Astrocyte of the cerebellum (primary cell): Measurements from ENCODE around the gene AGAP1.

Experiments used
- DNase-seq: peaks from one replicate; pipeline ENCODE4 v3.0.0-alpha.2; 2011; ENCODE audit warnings: low read depth
- H3K4me3 ChIP-seq: 2 replicates; pipeline ENCODE4 v1.5.1; 2011; ENCODE audit warnings: mild to moderate bottlenecking, low read depth, low read length, moderate library complexity
- in situ Hi-C: cut with HindIII; loops from 2 replicates; pipeline ENCODE4 v1.10.0; 2017; ENCODE audit warnings: low sequenced_read_pairs
- TF ChIP-seq, protein P1 (sequence below): IDR thresholded peaks from 2 replicates; pipeline ENCODE4 v1.5.1; 2012; ENCODE audit warnings: low read length, low read depth, moderate library complexity, mild to moderate bottlenecking; ENCODE audit errors: missing control alignments

AGAP1 gene

GRCh38 chr2:236034974-236035373 is 541.1 kb downstream of the AGAP1 start:
- TF ChIP-seq, protein P1, sequence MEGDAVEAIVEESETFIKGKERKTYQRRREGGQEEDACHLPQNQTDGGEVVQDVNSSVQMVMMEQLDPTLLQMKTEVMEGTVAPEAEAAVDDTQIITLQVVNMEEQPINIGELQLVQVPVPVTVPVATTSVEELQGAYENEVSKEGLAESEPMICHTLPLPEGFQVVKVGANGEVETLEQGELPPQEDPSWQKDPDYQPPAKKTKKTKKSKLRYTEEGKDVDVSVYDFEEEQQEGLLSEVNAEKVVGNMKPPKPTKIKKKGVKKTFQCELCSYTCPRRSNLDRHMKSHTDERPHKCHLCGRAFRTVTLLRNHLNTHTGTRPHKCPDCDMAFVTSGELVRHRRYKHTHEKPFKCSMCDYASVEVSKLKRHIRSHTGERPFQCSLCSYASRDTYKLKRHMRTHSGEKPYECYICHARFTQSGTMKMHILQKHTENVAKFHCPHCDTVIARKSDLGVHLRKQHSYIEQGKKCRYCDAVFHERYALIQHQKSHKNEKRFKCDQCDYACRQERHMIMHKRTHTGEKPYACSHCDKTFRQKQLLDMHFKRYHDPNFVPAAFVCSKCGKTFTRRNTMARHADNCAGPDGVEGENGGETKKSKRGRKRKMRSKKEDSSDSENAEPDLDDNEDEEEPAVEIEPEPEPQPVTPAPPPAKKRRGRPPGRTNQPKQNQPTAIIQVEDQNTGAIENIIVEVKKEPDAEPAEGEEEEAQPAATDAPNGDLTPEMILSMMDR, result no peak
- no peak for DNase-seq
- in situ Hi-C loops, result no loop called here
- H3K4me3 ChIP-seq, result no peak overlapping the region

DNA sequence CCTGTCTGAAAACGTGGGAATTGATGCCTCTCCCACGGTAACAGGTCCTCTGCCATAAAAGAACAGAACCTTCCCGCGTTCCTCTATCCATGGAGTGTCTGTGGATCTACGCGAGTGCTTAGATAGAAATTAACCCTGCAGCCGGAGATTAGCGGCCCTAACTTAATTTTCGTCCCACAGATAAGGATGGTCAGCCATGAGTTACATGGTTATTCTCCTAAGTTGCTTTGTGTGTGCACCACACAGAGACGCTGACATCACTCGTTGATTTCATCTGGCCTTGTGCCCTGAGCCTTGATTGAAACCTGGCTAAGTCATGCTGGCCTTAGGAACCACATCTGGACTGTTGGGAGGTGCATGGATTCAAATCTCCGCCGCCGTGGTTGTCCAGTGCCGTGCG is 542.2 kb downstream of the AGAP1 start:
- H3K4me3 ChIP-seq, result no peak overlapping the region
- in situ Hi-C loops, result no loop called here
- DNase-seq, result no peak
- TF ChIP-seq, protein P1, result no peak

DNA sequence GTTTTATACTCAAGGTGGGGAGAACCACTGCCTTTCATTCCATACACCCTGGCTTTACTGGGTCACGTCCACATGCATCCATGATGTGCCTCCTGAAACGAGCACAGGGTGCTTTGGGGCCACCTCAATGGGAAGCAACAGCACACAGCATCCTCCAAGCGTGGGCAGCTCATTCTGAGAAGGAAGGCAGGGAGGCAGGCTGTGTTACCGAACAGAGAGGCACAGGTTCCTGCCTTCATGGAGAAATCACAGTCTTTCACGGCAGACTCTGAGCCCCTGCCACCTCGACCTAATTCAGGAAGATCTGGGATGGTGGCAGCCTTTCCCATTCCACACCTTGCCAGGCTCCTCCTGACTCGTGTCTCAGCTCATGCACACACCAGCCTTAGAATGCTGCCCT is 544.3 kb downstream of the AGAP1 start:
- no peak for DNase-seq

GRCh38 chr2:236040600-236041328 is 546.9 kb downstream of the AGAP1 start:
- TF ChIP-seq, protein P1, result no peak
- in situ Hi-C loops, result no loop called here
- no peak overlapping the region for H3K4me3 ChIP-seq
- no peak for DNase-seq

More for the DNA sequence above, 544.3 kb downstream of the AGAP1 start:
- in situ Hi-C loops, result no loop called here
- TF ChIP-seq, protein P1, result no peak
- no peak overlapping the region for H3K4me3 ChIP-seq

- no peak overlapping the region for H3K4me3 ChIP-seq
- in situ Hi-C loops, result no loop called here
- DNase-seq, result no peak
- TF ChIP-seq, protein P1, result no peak
These were observed 547.8 kb downstream of the AGAP1 start for GRCh38 chr2:236041616-236042015.

- TF ChIP-seq, protein P1, result no peak
- H3K4me3 ChIP-seq, result no peak overlapping the region
- no peak for DNase-seq
- in situ Hi-C loops, result no loop called here
These were observed 548.2 kb downstream of the AGAP1 start for GRCh38 chr2:236042087-236042486.

- in situ Hi-C loops, result no loop called here
- DNase-seq, result no peak
- TF ChIP-seq, protein P1, result no peak
These were observed 550.3 kb downstream of the AGAP1 start for GRCh38 chr2:236044191-236044590.

More at GRCh38 chr2:236044191-236044590, 550.3 kb downstream of the AGAP1 start:
- no peak overlapping the region for H3K4me3 ChIP-seq
